HepG2 (cell line): ENCODE data around the gene KREMEN1. TPM values are rescaled to one million over a fixed set of nuclear protein-coding genes. Genes with fewer than 3 reads are reported as not detected.

ENCODE experiments used
- CENPBD1 ChIP-seq: sonication (generic); formaldehyde crosslinking; IDR thresholded peaks from 2 replicates; pipeline ENCODE4 v1.8.0; 2022; ENCODE audit warnings: missing genetic modification reagents, low read depth, mild to moderate bottlenecking, borderline replicate concordance
- CREB1 ChIP-seq, 2 experiments: fragments of 450-650 bp in 1 of 2; IDR thresholded peaks; 2 replicates each; pipeline ENCODE4 v1.6.1; 2016 to 2017; ENCODE audit warnings: control low read depth in 1 of 2, mild to moderate bottlenecking in 1 of 2, missing compliant biosample characterization in 1 of 2, missing genetic modification characterization in 1 of 2
- FOXA1 ChIP-seq, 2 experiments: fragments of 450-650 bp in 1 of 2; sonication (generic) in 1 of 2; formaldehyde crosslinking in 1 of 2; IDR thresholded peaks; 2 replicates each; pipeline versions ENCODE4 v1.4.0 to v1.6.1; 2016 to 2020; ENCODE audit warnings: missing genetic modification reagents in 1 of 2
- FOXP1 ChIP-seq, 2 experiments: fragments of 450-650 bp in 1 of 2; IDR thresholded peaks; 2 replicates each; pipeline ENCODE4 v1.6.1; 2017 to 2018; ENCODE audit warnings: antibody characterized with exemption in 1 of 2
- HOXD1 ChIP-seq: sonication (generic); formaldehyde crosslinking; IDR thresholded peaks from 2 replicates; pipeline ENCODE4 v1.5.0; 2020; ENCODE audit warnings: missing genetic modification reagents
- PAF1 ChIP-seq: IDR thresholded peaks from 2 replicates; pipeline ENCODE4 v1.6.1; 2016; ENCODE audit warnings: missing genetic modification reagents, missing compliant biosample characterization
- SAP130 ChIP-seq: IDR thresholded peaks from 2 replicates; pipeline ENCODE4 v1.6.1; 2016; ENCODE audit warnings: low read depth
- ZBED4 ChIP-seq: sonication (generic); formaldehyde crosslinking; IDR thresholded peaks from 2 replicates; pipeline ENCODE4 v1.4.0; 2020; ENCODE audit warnings: missing genetic modification reagents, borderline replicate concordance
- ZFP36L1 ChIP-seq: sonication (generic); formaldehyde crosslinking; IDR thresholded peaks from 2 replicates; pipeline ENCODE4 v1.8.0; 2022; ENCODE audit warnings: mild to moderate bottlenecking, missing genetic modification reagents, moderate library complexity
- ZNF101 ChIP-seq: sonication (generic); formaldehyde crosslinking; IDR thresholded peaks from 2 replicates; pipeline ENCODE4 v1.4.0; 2020; ENCODE audit warnings: mild to moderate bottlenecking, low read depth, missing genetic modification reagents, borderline replicate concordance
- ZNF276 ChIP-seq: sonication (generic); formaldehyde crosslinking; IDR thresholded peaks from 2 replicates; pipeline ENCODE4 v1.4.0; 2020; ENCODE audit warnings: mild to moderate bottlenecking, low read depth, missing genetic modification reagents
- ZNF747 ChIP-seq: sonication (generic); formaldehyde crosslinking; IDR thresholded peaks from 2 replicates; pipeline ENCODE4 v1.8.1; 2023; ENCODE audit warnings: missing genetic modification reagents, mild to moderate bottlenecking, borderline replicate concordance
- polyA plus RNA-seq, 8 experiments: library from polyadenylated mRNA; depleted of rRNA in 3 of 8; stranded (reverse) in 7 of 8; unstranded in 1 of 8; fragments of >200 nt; fragmentation: Illumina TruSeq in 4 of 8; extraction: Trizol in 4 of 8; gene quantifications; 2 replicates each; pipeline versions ENCODE4 v1.2.1 to v1.2.3, GENCODE V29; 2011 to 2016; ENCODE audit warnings: low read depth in 4 of 8, missing spikeins in 1 of 8, mixed read lengths in 1 of 8; ENCODE audit not compliant: insufficient read depth in 1 of 8
- total RNA-seq, 5 experiments: library from RNA; depleted of rRNA; stranded (reverse); fragments of >200 nt; fragmentation: Illumina TruSeq; extraction: Trizol; gene quantifications; 2 replicates each; pipeline ENCODE4 v1.2.3, GENCODE V29; 2016; ENCODE audit warnings: low read depth in 1 of 5
- TF ChIP-seq, protein P1 (sequence below): sonication (generic); formaldehyde crosslinking; IDR thresholded peaks from 2 replicates; pipeline ENCODE4 v1.4.0; 2020; ENCODE audit warnings: missing genetic modification reagents, mild to moderate bottlenecking, borderline replicate concordance
- TF ChIP-seq, protein P2 (sequence below): sonication (generic); formaldehyde crosslinking; IDR thresholded peaks from 2 replicates; pipeline ENCODE4 v1.4.0; 2020; ENCODE audit warnings: missing genetic modification reagents
- TF ChIP-seq, protein P3 (sequence below): sonication (generic); formaldehyde crosslinking; IDR thresholded peaks from 2 replicates; pipeline ENCODE4 v1.9.0; 2022; ENCODE audit warnings: low read depth, missing genetic modification reagents

Gene KREMEN1
- total and polyA plus RNA-seq, 2 of the 13 experiments (the other 11 are each of a cell fraction or from before 2014, with no cell fraction given) = 9.8 to 13.8 TPM

DNA sequence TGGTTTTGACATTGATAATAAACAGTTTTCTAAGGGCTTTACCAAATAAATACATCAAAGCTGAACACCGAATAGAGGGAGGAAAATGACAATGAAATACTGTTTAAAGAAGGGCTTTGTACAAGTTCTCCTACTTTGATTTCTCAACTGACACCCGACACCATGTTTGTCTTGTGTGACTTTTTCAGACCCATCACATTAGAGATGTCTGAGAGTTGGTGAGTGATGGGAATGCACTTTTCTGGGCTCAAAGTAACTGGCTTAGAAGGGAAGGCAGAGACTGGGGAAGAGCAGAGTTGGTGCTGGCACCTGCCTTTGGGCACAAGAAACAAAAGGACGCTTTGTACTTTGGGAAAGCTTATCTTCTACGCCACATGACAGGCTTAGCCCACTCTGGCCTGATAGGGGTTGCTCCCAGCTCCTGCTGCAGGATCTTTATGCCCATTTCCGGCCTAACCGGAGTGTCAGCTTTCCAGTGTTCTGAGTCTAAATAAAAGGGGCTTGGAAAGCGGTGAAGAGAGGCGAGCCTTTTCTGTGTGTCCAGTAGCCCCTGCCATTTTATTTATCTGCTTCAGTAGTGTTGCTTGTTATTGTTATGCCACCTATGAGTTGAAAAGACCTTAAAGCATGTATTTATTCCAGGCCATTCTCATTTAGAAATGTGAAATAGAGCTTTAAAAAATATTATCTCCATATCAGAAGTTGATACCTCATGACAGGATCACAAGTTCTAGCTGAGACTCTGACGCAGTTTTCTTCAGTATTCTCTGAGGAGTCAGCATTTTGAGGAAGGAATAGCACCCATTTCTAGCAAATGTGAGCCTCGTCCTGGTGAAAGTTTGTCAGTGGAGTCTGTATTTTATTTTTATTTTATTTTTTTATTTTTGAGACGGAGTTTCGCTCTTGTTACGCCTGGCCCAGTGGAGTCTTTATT lies 24.2 kb downstream of the KREMEN1 start (continued):
- TF ChIP-seq ZBED4 (CRISPR knock-in tag) (0 out of 2 replicates have a peak, but pooled peaks have one; percentile 17), CENPBD1 (CRISPR knock-in tag) (no peak), ZNF276 (CRISPR knock-in tag) (no peak), CREB1 (IDR thresholded peaks at IDR 0.05) (no peak), CREB1 (CRISPR knock-in tag; IDR thresholded peaks at IDR 0.05) (peak; percentile 54; the same call in 1 of the 2 replicates), SAP130 (CRISPR knock-in tag) (peak; percentile 74), ZNF101 (CRISPR knock-in tag) (no peak), PAF1 (CRISPR knock-in tag) (no peak), FOXP1 (IDR thresholded peaks at IDR 0.05) (no peak), FOXP1 (CRISPR knock-in tag; IDR thresholded peaks at IDR 0.05) (peak; percentile 72), ZNF747 (CRISPR knock-in tag) (peak; percentile 54; the same call in 1 of the 2 replicates), ZFP36L1 (CRISPR knock-in tag) (peak; percentile 41; the same call in 1 of the 2 replicates), HOXD1 (CRISPR knock-in tag) (peak; percentile 82), FOXA1 (IDR thresholded peaks at IDR 0.05) (no peak), FOXA1 (CRISPR knock-in tag; IDR thresholded peaks at IDR 0.05) (peak; percentile 84)
- TF ChIP-seq, protein P1, sequence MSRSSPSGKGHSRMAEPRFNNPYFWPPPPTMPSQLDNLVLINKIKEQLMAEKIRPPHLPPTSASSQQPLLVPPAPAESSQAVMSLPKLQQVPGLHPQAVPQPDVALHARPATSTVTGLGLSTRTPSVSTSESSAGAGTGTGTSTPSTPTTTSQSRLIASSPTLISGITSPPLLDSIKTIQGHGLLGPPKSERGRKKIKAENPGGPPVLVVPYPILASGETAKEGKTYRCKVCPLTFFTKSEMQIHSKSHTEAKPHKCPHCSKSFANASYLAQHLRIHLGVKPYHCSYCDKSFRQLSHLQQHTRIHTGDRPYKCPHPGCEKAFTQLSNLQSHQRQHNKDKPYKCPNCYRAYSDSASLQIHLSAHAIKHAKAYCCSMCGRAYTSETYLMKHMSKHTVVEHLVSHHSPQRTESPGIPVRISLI (CRISPR knock-in tag) = peak; percentile 67; the same call in 1 of the 2 replicates
- TF ChIP-seq, protein P2, sequence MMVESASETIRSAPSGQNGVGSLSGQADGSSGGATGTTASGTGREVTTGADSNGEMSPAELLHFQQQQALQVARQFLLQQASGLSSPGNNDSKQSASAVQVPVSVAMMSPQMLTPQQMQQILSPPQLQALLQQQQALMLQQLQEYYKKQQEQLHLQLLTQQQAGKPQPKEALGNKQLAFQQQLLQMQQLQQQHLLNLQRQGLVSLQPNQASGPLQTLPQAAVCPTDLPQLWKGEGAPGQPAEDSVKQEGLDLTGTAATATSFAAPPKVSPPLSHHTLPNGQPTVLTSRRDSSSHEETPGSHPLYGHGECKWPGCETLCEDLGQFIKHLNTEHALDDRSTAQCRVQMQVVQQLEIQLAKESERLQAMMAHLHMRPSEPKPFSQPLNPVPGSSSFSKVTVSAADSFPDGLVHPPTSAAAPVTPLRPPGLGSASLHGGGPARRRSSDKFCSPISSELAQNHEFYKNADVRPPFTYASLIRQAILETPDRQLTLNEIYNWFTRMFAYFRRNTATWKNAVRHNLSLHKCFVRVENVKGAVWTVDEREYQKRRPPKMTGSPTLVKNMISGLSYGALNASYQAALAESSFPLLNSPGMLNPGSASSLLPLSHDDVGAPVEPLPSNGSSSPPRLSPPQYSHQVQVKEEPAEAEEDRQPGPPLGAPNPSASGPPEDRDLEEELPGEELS (CRISPR knock-in tag) = peak; percentile 86
- TF ChIP-seq, protein P3, sequence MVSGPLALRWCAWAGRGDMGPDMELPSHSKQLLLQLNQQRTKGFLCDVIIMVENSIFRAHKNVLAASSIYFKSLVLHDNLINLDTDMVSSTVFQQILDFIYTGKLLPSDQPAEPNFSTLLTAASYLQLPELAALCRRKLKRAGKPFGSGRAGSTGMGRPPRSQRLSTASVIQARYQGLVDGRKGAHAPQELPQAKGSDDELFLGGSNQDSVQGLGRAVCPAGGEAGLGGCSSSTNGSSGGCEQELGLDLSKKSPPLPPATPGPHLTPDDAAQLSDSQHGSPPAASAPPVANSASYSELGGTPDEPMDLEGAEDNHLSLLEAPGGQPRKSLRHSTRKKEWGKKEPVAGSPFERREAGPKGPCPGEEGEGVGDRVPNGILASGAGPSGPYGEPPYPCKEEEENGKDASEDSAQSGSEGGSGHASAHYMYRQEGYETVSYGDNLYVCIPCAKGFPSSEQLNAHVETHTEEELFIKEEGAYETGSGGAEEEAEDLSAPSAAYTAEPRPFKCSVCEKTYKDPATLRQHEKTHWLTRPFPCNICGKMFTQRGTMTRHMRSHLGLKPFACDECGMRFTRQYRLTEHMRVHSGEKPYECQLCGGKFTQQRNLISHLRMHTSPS (CRISPR knock-in tag) = peak; percentile 83
